NT2/D1 (cell line): ENCODE measurements around the gene CTSO.

Experiments used
- SUZ12 ChIP-seq: IDR thresholded peaks from 2 replicates; pipeline ENCODE4 v1.6.1; 2011; ENCODE audit not compliant: insufficient read length, insufficient read depth; ENCODE audit errors: extremely low read depth
- YY1 ChIP-seq: IDR thresholded peaks from 2 replicates; pipeline ENCODE4 v1.6.1; 2011; ENCODE audit not compliant: insufficient read length, insufficient read depth
- ZNF274 ChIP-seq: IDR thresholded peaks from 2 replicates; pipeline ENCODE4 v1.6.1; 2011; ENCODE audit warnings: mild to moderate bottlenecking, low read depth, low read length

DNA sequence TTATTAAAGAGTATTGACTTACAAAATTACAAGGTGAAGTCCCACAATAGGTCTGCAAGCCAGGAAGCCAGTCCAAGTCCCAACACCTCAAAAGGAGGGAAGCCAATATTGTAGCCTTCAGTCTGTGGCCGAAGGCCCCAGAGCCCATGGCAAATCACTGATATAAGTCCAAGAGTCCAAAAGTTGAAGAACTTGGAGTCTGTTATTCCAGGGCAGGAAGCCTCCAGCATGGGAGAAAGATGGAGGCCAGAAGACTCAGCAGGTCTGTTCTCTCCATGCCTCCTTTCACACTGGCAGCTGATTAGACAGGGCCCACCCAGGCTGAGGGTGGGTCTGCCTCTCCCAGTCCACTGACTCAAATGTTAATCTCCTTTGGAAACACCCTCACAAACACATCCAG, 32.1 kb downstream of the CTSO start:
- TF ChIP-seq ZNF274: no peak
- no peak for TF ChIP-seq YY1
- TF ChIP-seq SUZ12: no peak
